ENCODE data around the gene KAT5.

DNA sequence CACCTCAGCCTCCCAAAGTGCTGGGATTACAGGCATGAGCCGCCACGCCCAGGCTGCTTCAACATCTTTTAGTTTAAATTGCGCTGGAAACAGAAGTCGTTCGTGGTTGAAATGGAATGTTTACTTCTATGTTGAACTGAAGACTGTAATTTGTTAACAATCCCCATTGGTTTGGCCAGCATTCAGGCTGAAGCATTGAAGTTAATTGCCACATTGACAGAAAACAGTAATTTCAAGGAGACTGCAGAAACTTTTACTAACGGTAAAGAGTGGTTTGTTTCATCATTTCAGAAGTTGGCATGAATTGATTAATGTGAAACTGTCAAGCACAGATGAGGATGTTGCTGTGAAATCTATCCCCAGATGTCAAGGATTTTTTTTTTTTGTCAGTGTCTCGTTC lies 54.5 kb downstream of the KAT5 start:
- TF ChIP-seq EP300 (IDR thresholded peaks at IDR 0.05) (no peak), POLR2A (IDR thresholded peaks at IDR 0.05) (no peak)
- TF ChIP-seq, protein P1, sequence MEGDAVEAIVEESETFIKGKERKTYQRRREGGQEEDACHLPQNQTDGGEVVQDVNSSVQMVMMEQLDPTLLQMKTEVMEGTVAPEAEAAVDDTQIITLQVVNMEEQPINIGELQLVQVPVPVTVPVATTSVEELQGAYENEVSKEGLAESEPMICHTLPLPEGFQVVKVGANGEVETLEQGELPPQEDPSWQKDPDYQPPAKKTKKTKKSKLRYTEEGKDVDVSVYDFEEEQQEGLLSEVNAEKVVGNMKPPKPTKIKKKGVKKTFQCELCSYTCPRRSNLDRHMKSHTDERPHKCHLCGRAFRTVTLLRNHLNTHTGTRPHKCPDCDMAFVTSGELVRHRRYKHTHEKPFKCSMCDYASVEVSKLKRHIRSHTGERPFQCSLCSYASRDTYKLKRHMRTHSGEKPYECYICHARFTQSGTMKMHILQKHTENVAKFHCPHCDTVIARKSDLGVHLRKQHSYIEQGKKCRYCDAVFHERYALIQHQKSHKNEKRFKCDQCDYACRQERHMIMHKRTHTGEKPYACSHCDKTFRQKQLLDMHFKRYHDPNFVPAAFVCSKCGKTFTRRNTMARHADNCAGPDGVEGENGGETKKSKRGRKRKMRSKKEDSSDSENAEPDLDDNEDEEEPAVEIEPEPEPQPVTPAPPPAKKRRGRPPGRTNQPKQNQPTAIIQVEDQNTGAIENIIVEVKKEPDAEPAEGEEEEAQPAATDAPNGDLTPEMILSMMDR (IDR thresholded peaks at IDR 0.05) = no peak
